ENCODE data around the gene MAPK6.

MAPK6 gene

DNA sequence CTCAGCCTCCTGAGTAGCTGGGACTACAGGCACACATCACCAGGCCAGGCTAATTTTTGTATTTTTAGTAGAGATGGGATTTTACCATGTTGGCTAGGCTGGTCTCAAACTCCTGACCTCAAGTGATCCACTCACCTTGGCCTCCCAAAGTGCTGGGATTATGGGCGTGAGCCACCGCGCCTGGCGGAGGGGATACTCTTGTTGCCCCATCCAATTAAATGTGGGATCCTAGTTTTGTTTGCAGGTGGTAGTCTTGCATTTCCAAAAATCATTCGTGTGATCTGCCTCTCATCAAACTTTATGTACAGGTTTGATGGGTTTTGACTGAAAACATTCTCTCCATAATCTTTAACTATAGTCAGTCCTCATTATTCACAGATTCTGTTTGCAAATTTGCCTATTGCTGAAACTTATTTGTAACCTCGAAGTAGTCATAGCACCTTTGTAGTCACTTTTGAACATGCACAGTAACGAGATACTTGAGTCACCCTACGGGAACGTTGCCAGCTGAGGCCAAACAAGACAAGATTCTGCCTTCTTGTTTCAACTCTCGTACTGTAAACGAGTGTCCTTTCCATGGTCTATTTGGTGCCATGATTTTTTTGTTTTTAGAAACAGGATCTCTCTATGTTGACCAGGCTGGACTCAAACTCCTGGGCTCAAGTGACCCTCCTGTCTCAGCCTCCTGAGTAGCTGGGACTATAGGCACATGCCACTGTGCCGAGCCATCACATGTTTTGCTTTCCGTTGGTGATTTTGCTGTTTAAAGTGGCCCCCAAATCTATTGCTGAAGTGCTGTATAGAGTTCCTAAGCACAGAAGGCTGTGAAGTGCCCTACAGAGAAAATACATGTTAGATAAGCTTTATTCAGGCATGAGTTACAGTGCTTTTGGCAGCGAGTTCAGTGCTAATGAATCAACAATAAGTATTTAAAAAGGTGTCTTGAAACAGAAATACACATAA, 8.1 kb upstream of the MAPK6 start:
- Histone ChIP-seq H3K4me3 (ENCODE audit: low read length in 2 of 2) (no peak overlapping the region), H3K27ac (ENCODE audit: low read depth in 2 of 2, low read length in 2 of 2) (no peak overlapping the region), H3K9me3 (ENCODE audit: control insufficient read depth in 2 of 2, low read length in 2 of 2) (no peaks in the 10 kb centered on the region), H3K36me3 (ENCODE audit: control insufficient read depth in 2 of 2, insufficient read depth in 2 of 2, low read length in 2 of 2) (no peaks in the 10 kb centered on the region), H3K4me1 (ENCODE audit: control insufficient read depth in 2 of 2, insufficient read depth in 2 of 2, low read length in 2 of 2) (peaks cover 6 to 12% of the 10 kb centered on the region in 2 donors), H3K27me3 (ENCODE audit: control insufficient read depth in 2 of 2, insufficient read depth in 2 of 2, low read length in 2 of 2) (no peaks in the 10 kb centered on the region), H3K9ac (ENCODE audit: low read depth in 1 of 2, low read length in 2 of 2) (no peak overlapping the region)

DNA sequence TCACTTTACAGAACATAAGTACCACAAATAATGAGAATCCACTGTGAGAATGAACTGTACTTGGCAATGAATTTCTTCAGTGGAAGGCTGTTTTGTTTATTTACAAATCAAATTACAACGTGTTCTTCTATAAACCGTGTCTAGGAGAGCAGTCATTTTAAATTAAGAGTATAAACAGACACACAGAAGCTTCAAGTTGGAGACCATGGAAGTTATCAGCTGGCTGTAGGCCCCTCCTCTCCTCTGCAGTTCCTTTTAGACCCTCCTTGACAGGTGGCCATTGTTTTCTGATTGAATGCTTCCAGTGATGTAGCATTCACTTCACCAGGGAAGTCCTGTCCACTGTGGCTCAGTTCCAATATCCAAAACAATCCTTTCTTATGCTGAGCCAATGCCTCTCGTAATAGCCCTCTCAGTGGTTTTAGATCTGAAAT, 7.3 kb upstream of the MAPK6 start:
- no peak overlapping the region for H3K4me3 ChIP-seq (ENCODE audit: low read length in 2 of 2)
- no peak overlapping the region for H3K9ac ChIP-seq (ENCODE audit: low read depth in 1 of 2, low read length in 2 of 2)
- H3K36me3 ChIP-seq (ENCODE audit: control insufficient read depth in 2 of 2, insufficient read depth in 2 of 2, low read length in 2 of 2) = no peaks in the 10 kb centered on the region
- H3K27ac ChIP-seq (ENCODE audit: low read depth in 2 of 2, low read length in 2 of 2) = no peak overlapping the region
- no peaks in the 10 kb centered on the region for H3K27me3 ChIP-seq (ENCODE audit: control insufficient read depth in 2 of 2, insufficient read depth in 2 of 2, low read length in 2 of 2)
- H3K4me1 ChIP-seq (ENCODE audit: control insufficient read depth in 2 of 2, insufficient read depth in 2 of 2, low read length in 2 of 2) = peaks cover 6 to 12% of the 10 kb centered on the region in 2 donors
- H3K9me3 ChIP-seq (ENCODE audit: control insufficient read depth in 2 of 2, low read length in 2 of 2) = no peaks in the 10 kb centered on the region

DNA sequence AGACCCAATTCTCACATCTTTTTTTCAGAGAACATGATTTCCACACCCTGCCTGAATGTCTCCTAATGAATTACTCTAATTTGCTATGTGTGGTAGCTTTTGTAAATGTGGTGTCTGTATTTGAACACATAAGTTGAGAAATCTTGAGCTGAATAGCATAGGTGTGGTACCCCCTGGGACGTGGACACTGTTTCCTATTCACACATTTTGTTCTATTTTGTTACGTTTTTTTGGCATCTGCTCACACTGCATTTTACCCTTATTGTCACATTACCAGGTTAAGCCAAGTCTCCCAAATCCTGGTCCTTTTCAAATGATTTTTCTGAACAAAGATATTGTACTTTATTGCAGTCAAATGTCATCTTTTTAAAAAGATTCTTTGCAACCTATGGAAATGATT, 6.8 kb upstream of the MAPK6 start:
- Histone ChIP-seq H3K27ac (ENCODE audit: low read depth in 2 of 2, low read length in 2 of 2) (no peak overlapping the region), H3K4me1 (ENCODE audit: control insufficient read depth in 2 of 2, insufficient read depth in 2 of 2, low read length in 2 of 2) (peaks cover 6 to 10% of the 10 kb centered on the region in 2 donors), H3K9me3 (ENCODE audit: control insufficient read depth in 2 of 2, low read length in 2 of 2) (no peaks in the 10 kb centered on the region), H3K9ac (ENCODE audit: low read depth in 1 of 2, low read length in 2 of 2) (no peak overlapping the region), H3K4me3 (ENCODE audit: low read length in 2 of 2) (no peak overlapping the region), H3K36me3 (ENCODE audit: control insufficient read depth in 2 of 2, insufficient read depth in 2 of 2, low read length in 2 of 2) (no peaks in the 10 kb centered on the region), H3K27me3 (ENCODE audit: control insufficient read depth in 2 of 2, insufficient read depth in 2 of 2, low read length in 2 of 2) (no peaks in the 10 kb centered on the region)

DNA sequence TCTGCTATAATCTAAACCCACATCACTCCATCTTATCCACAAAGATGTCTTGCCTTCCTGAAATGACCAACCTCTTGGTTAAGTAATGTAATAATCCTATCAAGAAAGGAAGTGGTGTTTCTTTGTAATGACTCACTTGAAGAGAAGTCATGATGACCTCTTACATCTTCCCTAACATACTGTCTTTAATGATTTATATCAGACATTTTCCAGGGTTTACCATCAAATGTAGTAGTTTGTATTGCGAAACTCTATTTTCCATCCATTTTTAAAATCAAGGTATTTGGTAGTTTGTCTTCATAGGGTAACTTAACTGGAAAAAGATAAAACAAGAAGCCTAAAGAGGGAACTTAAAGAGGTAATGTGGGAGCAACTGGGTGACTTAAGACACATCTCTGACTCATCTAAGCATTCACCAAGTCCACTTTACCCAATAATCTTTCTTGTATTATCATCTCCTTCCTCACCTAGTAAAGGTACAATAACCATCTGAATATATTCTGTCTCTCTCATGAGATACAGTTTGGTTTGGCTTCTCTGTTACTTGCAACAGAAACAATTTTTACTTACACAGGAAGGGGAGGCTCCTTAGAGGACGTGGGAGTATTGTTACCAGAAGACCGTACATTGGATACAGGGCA, 5.7 kb upstream of the MAPK6 start:
- no peak overlapping the region for H3K27ac ChIP-seq (ENCODE audit: low read depth in 2 of 2, low read length in 2 of 2)
- no peaks in the 10 kb centered on the region for H3K27me3 ChIP-seq (ENCODE audit: control insufficient read depth in 2 of 2, insufficient read depth in 2 of 2, low read length in 2 of 2)
- no peaks in the 10 kb centered on the region for H3K9me3 ChIP-seq (ENCODE audit: control insufficient read depth in 2 of 2, low read length in 2 of 2)
- H3K4me3 ChIP-seq (ENCODE audit: low read length in 2 of 2) = no peak overlapping the region
- H3K4me1 ChIP-seq (ENCODE audit: control insufficient read depth in 2 of 2, insufficient read depth in 2 of 2, low read length in 2 of 2) = peaks cover 6% of the 10 kb centered on the region in 2 donors
- no peaks in the 10 kb centered on the region for H3K36me3 ChIP-seq (ENCODE audit: control insufficient read depth in 2 of 2, insufficient read depth in 2 of 2, low read length in 2 of 2)
- H3K9ac ChIP-seq (ENCODE audit: low read depth in 1 of 2, low read length in 2 of 2) = no peak overlapping the region

DNA sequence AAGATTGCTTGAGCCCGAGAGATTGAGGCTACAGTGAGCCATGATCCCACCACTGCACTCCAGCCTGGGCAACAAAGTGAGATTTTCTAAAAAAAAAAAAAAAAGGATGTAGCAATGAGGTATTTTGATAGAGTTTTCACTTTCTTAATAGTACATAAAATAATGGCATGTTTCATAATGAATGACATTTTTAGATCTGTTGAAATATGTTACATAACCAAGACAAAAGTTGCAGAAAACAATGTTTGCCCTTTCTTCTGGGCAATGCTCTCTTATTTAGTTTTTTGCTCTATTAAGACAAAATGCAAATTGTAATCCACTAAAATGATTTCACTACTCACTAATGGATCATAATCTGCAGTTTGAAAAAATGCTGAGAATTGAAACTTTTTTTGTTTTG, 4.4 kb upstream of the MAPK6 start:
- no peak overlapping the region for H3K27ac ChIP-seq (ENCODE audit: low read depth in 2 of 2, low read length in 2 of 2)
- H3K4me1 ChIP-seq (ENCODE audit: control insufficient read depth in 2 of 2, insufficient read depth in 2 of 2, low read length in 2 of 2) = peaks cover 4 to 5% of the 10 kb centered on the region in 2 donors
- H3K4me3 ChIP-seq (ENCODE audit: low read length in 2 of 2) = no peak overlapping the region
- H3K9ac ChIP-seq (ENCODE audit: low read depth in 1 of 2, low read length in 2 of 2) = no peak overlapping the region
- H3K36me3 ChIP-seq (ENCODE audit: control insufficient read depth in 2 of 2, insufficient read depth in 2 of 2, low read length in 2 of 2) = no peaks in the 10 kb centered on the region
- H3K9me3 ChIP-seq (ENCODE audit: control insufficient read depth in 2 of 2, low read length in 2 of 2) = no peaks in the 10 kb centered on the region
- H3K27me3 ChIP-seq (ENCODE audit: control insufficient read depth in 2 of 2, insufficient read depth in 2 of 2, low read length in 2 of 2) = no peaks in the 10 kb centered on the region

DNA sequence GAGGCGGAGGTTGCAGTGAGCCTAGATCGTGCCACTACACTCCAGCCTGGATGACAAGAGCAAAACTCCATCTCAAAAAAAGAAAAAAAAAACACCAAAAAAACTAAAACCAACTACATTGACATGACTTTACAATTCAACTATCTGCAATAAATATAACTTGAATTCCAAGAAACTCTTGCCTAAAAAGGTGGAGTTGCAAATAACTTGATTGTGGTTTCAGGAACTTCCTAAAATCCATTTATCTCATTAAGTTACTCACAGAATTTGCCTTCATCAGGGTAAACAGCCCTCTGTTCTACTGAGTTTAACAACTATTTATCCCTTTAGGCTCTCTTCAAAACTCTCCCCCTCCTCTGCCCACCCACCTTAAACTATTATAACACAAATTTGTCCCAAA, 2.7 kb upstream of the MAPK6 start:
- H3K27me3 ChIP-seq (ENCODE audit: control insufficient read depth in 2 of 2, insufficient read depth in 2 of 2, low read length in 2 of 2) = no peaks in the 10 kb centered on the region
- no peak overlapping the region for H3K4me3 ChIP-seq (ENCODE audit: low read length in 2 of 2)
- H3K4me1 ChIP-seq (ENCODE audit: control insufficient read depth in 2 of 2, insufficient read depth in 2 of 2, low read length in 2 of 2) = peaks cover 13 to 15% of the 10 kb centered on the region in 2 donors
- no peak overlapping the region for H3K27ac ChIP-seq (ENCODE audit: low read depth in 2 of 2, low read length in 2 of 2)
- no peaks in the 10 kb centered on the region for H3K9me3 ChIP-seq (ENCODE audit: control insufficient read depth in 2 of 2, low read length in 2 of 2)
- H3K9ac ChIP-seq (ENCODE audit: low read depth in 1 of 2, low read length in 2 of 2) = no peak overlapping the region
- H3K36me3 ChIP-seq (ENCODE audit: control insufficient read depth in 2 of 2, insufficient read depth in 2 of 2, low read length in 2 of 2) = no peaks in the 10 kb centered on the region

DNA sequence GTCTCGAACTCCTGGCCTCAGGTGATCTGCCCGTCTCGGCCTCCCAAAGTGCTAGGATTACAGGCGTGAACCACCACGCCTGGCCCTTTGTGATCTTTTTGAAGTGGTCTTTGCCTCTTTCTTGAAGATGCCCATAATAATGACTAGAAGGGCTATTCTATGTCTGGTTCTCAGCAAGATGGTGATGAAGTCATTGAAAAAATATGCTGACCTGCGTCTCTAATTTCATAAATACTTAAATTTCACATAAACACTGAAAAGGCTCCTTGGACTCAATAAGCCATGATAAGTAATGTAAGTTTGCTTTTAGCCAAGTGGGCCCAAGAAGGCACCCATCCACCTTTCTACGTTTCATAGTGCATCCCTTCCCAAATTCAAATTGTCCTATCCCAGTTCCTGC, 775 bp upstream of the MAPK6 start:
- no peaks in the 10 kb centered on the region for H3K9me3 ChIP-seq (ENCODE audit: control insufficient read depth in 2 of 2, low read length in 2 of 2)
- H3K4me1 ChIP-seq (ENCODE audit: control insufficient read depth in 2 of 2, insufficient read depth in 2 of 2, low read length in 2 of 2) = peaks cover 17 to 20% of the 10 kb centered on the region in 2 donors
- no peak overlapping the region for H3K27ac ChIP-seq (ENCODE audit: low read depth in 2 of 2, low read length in 2 of 2)
- peak overlapping the region in 1 of 2 donors; percentile 81 for H3K4me3 ChIP-seq (ENCODE audit: low read length in 2 of 2)
- no peaks in the 10 kb centered on the region for H3K27me3 ChIP-seq (ENCODE audit: control insufficient read depth in 2 of 2, insufficient read depth in 2 of 2, low read length in 2 of 2)
- H3K9ac ChIP-seq (ENCODE audit: low read depth in 1 of 2, low read length in 2 of 2) = peak overlapping the region in 1 of 2 donors; percentile 64
- no peaks in the 10 kb centered on the region for H3K36me3 ChIP-seq (ENCODE audit: control insufficient read depth in 2 of 2, insufficient read depth in 2 of 2, low read length in 2 of 2)

DNA sequence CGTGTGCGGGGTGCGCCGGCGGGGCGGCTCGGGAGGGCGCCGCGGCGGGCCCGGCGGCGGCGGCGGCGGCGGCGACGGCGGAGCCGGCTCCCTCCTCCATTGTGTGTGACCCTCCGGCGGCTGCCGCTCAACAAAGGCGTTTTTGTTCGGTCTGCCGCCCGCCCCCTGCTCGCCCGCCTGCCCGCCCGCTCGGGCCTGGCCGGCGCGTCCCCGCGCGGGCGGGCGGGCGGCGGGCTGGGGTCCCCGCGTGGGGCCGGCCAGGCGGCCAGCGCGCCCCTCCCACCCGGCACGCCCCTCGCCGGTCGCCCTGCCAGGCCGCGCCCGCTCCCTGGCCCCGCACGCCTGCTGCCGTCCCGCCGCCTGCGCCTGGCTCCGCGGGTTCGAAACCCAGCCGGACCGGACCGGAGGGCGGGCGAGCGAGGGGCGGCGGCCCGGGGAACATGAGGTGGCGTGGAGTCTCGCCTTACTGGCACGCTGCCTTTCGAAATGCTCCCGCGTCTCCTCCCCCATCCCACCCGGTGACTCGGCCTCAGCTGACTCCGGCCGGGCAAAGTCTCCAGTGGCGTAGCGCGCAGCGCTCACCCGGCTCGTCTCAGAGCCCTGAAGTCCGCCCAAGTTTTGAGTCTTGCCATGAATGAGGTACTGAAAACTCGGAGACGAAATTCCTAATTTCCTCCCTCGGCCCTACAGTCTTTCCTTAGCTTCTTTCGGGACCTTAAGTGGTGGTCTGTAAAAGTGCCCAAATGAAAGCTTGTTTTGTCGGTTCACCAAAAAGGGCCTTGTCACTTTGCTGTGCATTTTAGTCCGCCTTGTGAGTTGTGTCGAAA, 588 bp downstream of the MAPK6 start:
- Histone ChIP-seq H3K4me3 (ENCODE audit: low read length in 2 of 2) (peak overlapping the region; percentile 81 to 96), H3K36me3 (ENCODE audit: control insufficient read depth in 2 of 2, insufficient read depth in 2 of 2, low read length in 2 of 2) (no peaks in the 10 kb centered on the region), H3K27ac (ENCODE audit: low read depth in 2 of 2, low read length in 2 of 2) (peak overlapping the region; percentile 92 to 95), H3K27me3 (ENCODE audit: control insufficient read depth in 2 of 2, insufficient read depth in 2 of 2, low read length in 2 of 2) (no peaks in the 10 kb centered on the region), H3K4me1 (ENCODE audit: control insufficient read depth in 2 of 2, insufficient read depth in 2 of 2, low read length in 2 of 2) (peaks cover 17 to 20% of the 10 kb centered on the region in 2 donors), H3K9me3 (ENCODE audit: control insufficient read depth in 2 of 2, low read length in 2 of 2) (no peaks in the 10 kb centered on the region), H3K9ac (ENCODE audit: low read depth in 1 of 2, low read length in 2 of 2) (peak overlapping the region; percentile 73 to 95)

DNA sequence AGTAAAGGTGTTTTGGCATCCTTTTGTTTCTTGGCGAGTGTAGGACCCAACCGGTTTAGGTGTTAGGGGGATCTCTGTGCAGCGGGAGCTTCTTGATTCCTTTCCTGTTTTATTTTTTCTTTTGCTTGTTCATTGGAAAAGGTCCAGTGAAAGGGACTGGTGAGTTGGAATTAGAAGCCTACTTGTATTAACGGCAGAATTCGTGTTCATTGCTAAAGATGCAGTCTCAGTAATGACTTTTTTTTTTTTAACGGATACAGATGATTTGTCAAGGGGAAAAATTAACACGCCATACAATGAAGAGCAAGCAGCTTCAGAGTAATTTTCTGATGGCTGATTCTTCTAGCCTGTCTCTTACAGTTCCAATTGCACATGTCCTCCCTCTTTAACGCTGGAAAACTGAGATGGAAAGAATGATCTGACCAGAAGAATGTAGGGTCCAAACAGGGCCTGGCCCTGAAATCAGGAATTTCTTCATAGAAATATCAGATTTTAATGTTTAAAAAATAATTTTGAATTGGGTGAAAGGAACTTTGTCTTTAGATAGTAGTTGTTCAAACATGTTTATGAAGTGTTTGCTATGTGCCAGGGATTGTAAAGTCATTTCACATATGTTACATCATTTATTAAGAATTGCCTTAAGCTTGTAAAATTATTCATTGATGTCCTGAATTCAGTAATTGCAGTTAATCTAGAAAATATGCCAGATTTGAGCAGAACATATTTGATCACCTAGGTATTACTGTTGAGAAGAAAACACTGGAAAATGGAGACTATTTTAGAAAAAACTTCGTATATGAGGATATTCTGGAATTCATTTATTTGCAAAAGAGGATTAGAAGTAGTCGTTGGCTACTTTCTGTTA, 1.4 kb downstream of the MAPK6 start:
- peaks cover 17 to 20% of the 10 kb centered on the region in 2 donors for H3K4me1 ChIP-seq (ENCODE audit: control insufficient read depth in 2 of 2, insufficient read depth in 2 of 2, low read length in 2 of 2)
- peak overlapping the region; percentile 73 to 95 for H3K9ac ChIP-seq (ENCODE audit: low read depth in 1 of 2, low read length in 2 of 2)
- H3K9me3 ChIP-seq (ENCODE audit: control insufficient read depth in 2 of 2, low read length in 2 of 2) = no peaks in the 10 kb centered on the region
- H3K27me3 ChIP-seq (ENCODE audit: control insufficient read depth in 2 of 2, insufficient read depth in 2 of 2, low read length in 2 of 2) = no peaks in the 10 kb centered on the region
- peak overlapping the region; percentile 92 to 95 for H3K27ac ChIP-seq (ENCODE audit: low read depth in 2 of 2, low read length in 2 of 2)
- peak overlapping the region; percentile 79 to 96 for H3K4me3 ChIP-seq (ENCODE audit: low read length in 2 of 2)
- no peaks in the 10 kb centered on the region for H3K36me3 ChIP-seq (ENCODE audit: control insufficient read depth in 2 of 2, insufficient read depth in 2 of 2, low read length in 2 of 2)

Data from mucosa of rectum (tissue), 2 donors.